GM12891 (cell line): ENCODE data around the gene COL12A1.

ENCODE experiments used
- PAX5 ChIP-seq: IDR thresholded peaks from 2 replicates; pipeline ENCODE4 v1.6.1; 2011; ENCODE audit warnings: low read length, moderate library complexity, mild to moderate bottlenecking; ENCODE audit not compliant: insufficient read depth, severe bottlenecking
- POLR2A ChIP-seq: IDR thresholded peaks from 2 replicates; pipeline ENCODE4 v1.6.1; 2011; ENCODE audit warnings: low read depth, low read length, control low read depth
- POLR2AphosphoS5 ChIP-seq: IDR thresholded peaks from 2 replicates; pipeline ENCODE4 v1.6.1; 2011; ENCODE audit warnings: low read depth, low read length, control low read depth
- POU2F2 ChIP-seq: IDR thresholded peaks from 2 replicates; pipeline ENCODE4 v1.6.1; 2011; ENCODE audit warnings: low read depth, mild to moderate bottlenecking, control low read depth, low read length, moderate library complexity
- TAF1 ChIP-seq: IDR thresholded peaks from 2 replicates; pipeline ENCODE4 v1.6.1; 2011; ENCODE audit warnings: low read depth, low read length, control low read depth

DNA sequence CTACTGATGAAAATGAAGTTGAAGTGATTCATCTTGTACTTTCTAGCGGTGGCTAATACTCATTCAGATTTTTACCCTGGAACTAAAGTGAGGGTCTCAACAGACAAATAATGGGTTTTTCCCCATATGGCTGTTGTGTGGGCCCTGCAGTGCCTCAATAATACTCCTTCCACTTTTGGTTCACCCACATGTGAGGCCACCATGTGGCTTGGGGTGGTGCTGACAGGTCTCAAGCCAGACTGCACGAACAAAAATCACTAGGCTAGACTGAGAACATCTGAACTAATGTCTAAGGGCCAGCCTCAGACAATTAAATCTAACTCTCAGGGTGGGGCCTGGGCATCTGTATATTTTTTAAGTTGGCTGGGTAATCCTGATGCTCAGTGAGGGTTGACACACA, 7.9 kb upstream of the COL12A1 start:
- TF ChIP-seq TAF1, result no peak
- no peak for TF ChIP-seq POLR2AphosphoS5
- TF ChIP-seq POLR2A, result no peak
- no peak for TF ChIP-seq PAX5
- TF ChIP-seq POU2F2, result no peak
